Activated effector memory CD4-positive, alpha-beta T cell treated with Interleukin-2 at 50 U/mL for 16 hours (primary cell): ENCODE results near the gene TUBB8B.
"Not testable (repeated sequence)": the region's sequence is repeated elsewhere in the genome, so short reads cannot be mapped to it uniquely, and the experiment has no call there.

Experiments
- DNase-seq: peaks from one replicate; pipeline ENCODE4 v3.0.0-alpha.2; 2020

TUBB8B gene

GRCh38 chr18:49176-49665 is at the start of gene TUBB8B:
TSS of gene TUBB8B (minus strand) at chr18:49615. CDS start at chr18:49557, 58 bp downstream.
- DNase-seq = not testable (repeated sequence)

DNA sequence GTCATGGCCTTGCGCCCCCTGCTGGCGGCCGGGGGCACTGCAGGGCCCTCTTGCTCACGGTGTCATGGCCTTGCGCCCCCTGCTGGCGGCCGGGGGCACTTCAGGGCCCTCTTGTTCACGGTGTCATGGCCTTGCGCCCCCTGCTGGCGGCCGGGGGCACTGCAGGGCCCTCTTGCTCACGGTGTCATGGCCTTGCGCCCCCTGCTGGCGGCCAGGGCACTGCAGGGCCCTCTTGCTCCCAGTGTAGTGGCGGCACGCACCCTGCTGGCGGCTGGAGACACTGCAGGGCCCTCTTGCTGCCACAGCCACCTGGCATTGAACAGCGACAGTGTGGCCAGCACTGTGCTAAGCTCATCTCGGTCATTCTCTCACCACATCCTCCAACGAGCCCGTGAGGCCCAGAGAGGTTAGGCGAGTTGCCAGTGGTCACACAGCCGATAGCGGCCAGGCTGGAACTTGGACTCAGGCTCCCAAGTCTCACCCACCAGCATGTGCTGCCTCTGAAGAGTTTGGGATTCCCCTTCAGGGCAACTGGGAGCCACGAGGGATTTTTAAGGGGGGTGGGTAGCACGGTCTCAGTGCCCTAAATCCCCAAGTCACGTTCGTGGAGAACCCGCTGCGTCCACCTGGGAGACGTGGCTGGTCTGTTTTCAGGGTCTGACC is 48.0 kb upstream of the TUBB8B start:
- not testable (repeated sequence) for DNase-seq

GRCh38 chr18:96767-97131 is 47.3 kb upstream of the TUBB8B start:
- DNase-seq = not testable (repeated sequence)

- DNase-seq = not testable (repeated sequence)
Measured at GRCh38 chr18:96101-96766, 46.8 kb upstream of the TUBB8B start.

- not testable (repeated sequence) for DNase-seq
Measured at GRCh38 chr18:95580-95979, 46.2 kb upstream of the TUBB8B start.

- DNase-seq = not testable (repeated sequence)
Measured at GRCh38 chr18:93897-94408, 44.5 kb upstream of the TUBB8B start.

GRCh38 chr18:91561-91960 is 42.1 kb upstream of the TUBB8B start:
- not testable (repeated sequence) for DNase-seq

GRCh38 chr18:90396-91193 is 41.2 kb upstream of the TUBB8B start:
- DNase-seq = not testable (repeated sequence)

- not testable (repeated sequence) for DNase-seq
Measured at GRCh38 chr18:89124-89523, 39.7 kb upstream of the TUBB8B start.

DNA sequence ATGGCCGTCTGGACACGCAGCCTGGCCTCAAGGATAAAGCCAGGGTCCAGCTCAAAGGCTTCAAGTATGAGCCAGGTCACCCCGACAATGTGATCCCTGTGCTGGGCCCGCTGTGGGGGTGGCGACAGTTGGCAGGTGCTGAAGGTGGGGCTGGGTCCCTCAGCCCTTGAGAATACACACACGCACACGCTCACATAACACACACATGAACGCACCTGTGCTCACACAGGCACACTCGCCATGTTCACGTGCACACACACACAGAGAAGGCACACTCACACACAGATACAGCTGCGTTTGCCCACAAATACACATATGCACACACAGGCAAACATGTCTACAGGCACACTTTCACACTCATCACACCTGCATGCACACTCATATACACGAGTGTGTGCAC is 35.4 kb upstream of the TUBB8B start:
- DNase-seq = not testable (repeated sequence)

DNA sequence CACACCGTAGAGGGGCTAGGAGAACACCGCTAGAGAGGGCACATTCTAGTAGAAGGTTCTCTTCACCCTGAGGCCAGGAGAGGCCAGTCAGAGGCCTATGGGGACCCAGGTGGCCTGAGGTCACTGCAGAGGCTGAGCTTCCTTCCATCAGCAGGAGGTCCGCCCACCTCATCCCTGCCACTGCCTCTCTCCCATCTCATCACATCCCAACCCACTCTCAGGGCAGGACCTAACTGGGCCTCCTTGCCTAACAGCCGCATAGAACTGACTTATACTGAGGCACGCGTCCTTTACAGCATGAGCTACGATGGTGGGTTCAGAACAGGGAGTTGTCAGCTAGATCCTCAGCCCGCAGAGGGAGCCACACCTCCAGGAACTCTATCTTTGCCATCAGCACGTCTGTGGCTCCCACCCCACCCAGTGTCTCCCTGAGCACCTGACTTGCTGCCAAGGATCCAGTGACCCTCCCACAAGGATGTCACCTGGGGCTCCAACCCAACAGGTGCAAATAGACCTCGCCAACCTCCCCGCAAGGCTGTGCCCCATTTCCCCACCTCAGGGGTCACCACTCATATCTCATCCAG is 33.3 kb upstream of the TUBB8B start:
- not testable (repeated sequence) for DNase-seq

- DNase-seq = not testable (repeated sequence)
Measured at GRCh38 chr18:80881-81280, 31.5 kb upstream of the TUBB8B start.

- not testable (repeated sequence) for DNase-seq
Measured at GRCh38 chr18:80202-80601, 30.8 kb upstream of the TUBB8B start.

GRCh38 chr18:75525-76160 is 26.2 kb upstream of the TUBB8B start:
- not testable (repeated sequence) for DNase-seq

GRCh38 chr18:73181-73777 is 23.9 kb upstream of the TUBB8B start:
- DNase-seq = not testable (repeated sequence)

DNA sequence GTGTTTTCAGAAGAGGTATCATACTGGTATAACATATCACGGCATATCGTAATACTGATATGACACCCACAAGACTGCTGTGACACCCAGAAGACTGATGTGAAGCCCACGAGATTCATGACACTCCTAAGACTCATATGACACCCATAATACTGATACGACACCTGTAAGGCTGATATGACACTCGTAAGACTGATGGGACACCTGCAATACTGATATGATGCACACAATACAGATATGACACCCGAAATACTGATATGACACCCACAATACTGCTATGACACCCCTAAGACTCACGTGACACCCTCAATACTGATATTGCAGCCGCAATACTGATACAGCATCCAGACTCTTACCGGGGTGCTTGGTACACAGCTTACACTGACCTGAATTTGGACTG is 18.3 kb upstream of the TUBB8B start:
- DNase-seq = not testable (repeated sequence)

DNA sequence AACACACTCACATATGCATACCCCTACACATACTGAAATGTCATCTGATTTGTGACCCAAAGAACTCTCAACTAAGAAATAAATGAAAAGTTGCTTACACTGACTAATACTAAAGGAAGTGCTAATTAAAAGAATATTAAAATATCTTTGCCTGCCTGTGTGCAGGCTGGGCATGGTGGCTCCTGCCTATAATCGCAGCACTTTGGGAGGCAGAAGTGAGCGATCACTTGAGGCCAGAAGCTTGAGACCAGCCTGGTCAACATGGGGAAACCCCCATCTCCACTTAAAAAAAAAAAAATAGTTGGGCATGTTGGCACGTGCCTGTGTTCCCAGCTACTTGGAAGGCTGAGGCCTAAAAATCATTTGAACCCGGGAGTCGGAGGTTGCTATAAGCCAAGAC is 14.9 kb upstream of the TUBB8B start:
- not testable (repeated sequence) for DNase-seq

DNA sequence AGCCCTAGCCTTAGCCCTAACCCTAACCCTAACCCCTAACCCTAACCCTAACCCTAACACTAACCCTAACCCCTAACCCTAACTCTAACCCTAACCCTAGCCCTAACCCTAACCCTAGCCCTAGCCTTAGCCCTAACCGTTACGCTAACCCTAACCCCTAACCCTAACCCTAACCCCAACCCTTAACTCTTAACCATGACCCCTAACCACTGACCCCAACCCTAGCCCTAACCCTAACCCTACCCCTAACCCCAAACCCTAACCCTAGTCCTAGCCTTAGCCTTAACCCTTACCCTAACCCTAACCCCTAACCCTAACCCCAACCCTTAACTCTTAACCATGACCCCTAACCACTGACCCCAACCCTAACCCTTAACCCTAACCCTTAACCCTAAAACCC is 14.2 kb upstream of the TUBB8B start:
- not testable (repeated sequence) for DNase-seq

DNA sequence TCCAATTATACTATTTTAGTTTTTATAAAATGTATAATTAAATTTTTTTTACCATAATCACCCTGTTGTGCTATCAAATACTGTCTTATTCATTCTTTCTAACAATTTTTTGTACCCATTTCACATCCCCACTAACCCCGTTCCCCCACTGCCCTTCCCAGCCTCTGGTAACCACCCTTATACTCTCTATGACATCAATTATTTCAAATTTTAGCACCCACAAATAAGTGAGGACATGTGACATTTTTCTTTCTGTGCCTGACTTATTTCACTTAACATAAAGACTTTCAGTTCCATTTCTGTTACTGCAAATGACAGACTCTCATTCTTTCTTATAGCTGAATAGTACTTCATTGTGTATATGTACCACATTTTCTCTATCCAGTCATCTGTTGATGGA is 5.0 kb upstream of the TUBB8B start:
- DNase-seq = not testable (repeated sequence)

DNA sequence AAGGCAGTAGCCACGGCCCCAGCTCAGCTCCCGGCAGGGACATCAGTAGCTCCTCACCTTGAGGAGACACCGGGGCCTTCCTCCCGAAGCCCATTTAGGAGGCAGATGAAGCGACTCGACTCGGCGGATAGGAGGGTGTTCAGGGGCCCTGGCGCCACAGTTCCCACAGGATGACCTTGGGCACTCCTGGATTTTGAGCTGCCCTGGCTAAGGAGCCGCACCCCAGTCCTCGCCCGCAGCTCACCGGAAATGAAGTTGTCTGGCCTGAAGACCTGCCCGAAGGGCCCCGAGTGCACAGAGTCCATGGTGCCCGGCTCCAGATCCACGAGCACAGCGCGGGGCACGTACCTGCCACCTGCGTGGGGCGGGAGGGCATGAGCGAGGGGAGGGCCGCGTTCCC is 719 bp downstream of the TUBB8B start:
- DNase-seq = not testable (repeated sequence)

DNA sequence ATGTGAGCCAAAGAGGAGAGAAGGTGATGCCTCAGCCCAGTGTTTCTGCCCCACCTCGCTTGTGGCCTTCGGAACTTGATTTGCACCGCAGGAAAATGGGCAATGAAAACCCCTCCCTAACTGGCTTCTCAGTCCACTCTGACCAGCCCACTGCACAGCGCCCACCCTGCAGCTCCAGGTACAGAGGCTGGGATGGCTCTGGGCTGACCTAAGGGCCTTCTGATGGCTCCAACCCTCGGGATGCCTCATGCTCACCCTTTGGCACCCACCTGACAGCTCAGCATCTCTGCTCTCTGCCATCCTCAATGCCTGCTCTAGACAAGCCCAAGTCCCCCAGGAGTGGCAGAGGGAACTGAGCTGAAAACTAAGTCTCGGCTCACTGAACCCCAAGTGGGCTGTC is 36.2 kb downstream of the TUBB8B start:
- not testable (repeated sequence) for DNase-seq

- not testable (repeated sequence) for DNase-seq
Measured at GRCh38 chr18:12773-13172, 36.6 kb downstream of the TUBB8B start.
